Islet precursor cell (in vitro differentiated cells): ENCODE data around the gene COL23A1.
"Not testable (repeated sequence)": the region's sequence is repeated elsewhere in the genome, so short reads cannot be mapped to it uniquely, and the experiment has no call there.

Experiments used
- DNase-seq: peaks from one replicate; pipeline ENCODE4 v3.0.0-alpha.2; 2018

COL23A1 gene

GRCh38 chr5:178248750-178249149, 341.4 kb downstream of the COL23A1 start:
- DNase-seq = no peak

GRCh38 chr5:178247481-178248456, 342.4 kb downstream of the COL23A1 start:
- DNase-seq = no peak

- no peak for DNase-seq
These were observed 343.4 kb downstream of the COL23A1 start for GRCh38 chr5:178246624-178247279.

- DNase-seq = no peak
These were observed 344.8 kb downstream of the COL23A1 start for GRCh38 chr5:178245389-178245788.

GRCh38 chr5:178244576-178244975, 345.6 kb downstream of the COL23A1 start:
- no peak for DNase-seq

- no peak for DNase-seq
These were observed 347.8 kb downstream of the COL23A1 start for GRCh38 chr5:178242416-178242815.

GRCh38 chr5:178241688-178242231, 348.4 kb downstream of the COL23A1 start:
- no peak for DNase-seq

GRCh38 chr5:178241231-178241663, 348.9 kb downstream of the COL23A1 start:
- no peak for DNase-seq

GRCh38 chr5:178240766-178241165, 349.4 kb downstream of the COL23A1 start:
- DNase-seq = no peak

GRCh38 chr5:178240341-178240741, 349.9 kb downstream of the COL23A1 start:
- DNase-seq = no peak

- not testable (repeated sequence) for DNase-seq
These were observed 350.4 kb downstream of the COL23A1 start for GRCh38 chr5:178239626-178240301.

- no peak for DNase-seq
These were observed 351.2 kb downstream of the COL23A1 start for GRCh38 chr5:178238711-178239592.

GRCh38 chr5:178238313-178238635, 351.9 kb downstream of the COL23A1 start:
- DNase-seq = no peak

- no peak for DNase-seq
These were observed 352.5 kb downstream of the COL23A1 start for GRCh38 chr5:178237431-178238312.

- no peak for DNase-seq
These were observed 353.5 kb downstream of the COL23A1 start for GRCh38 chr5:178236679-178237078.

GRCh38 chr5:178236126-178236525, 354.1 kb downstream of the COL23A1 start:
- no peak for DNase-seq

- DNase-seq = no peak
These were observed 354.6 kb downstream of the COL23A1 start for GRCh38 chr5:178235588-178235974.

GRCh38 chr5:178234750-178235587, 355.2 kb downstream of the COL23A1 start:
- DNase-seq = peak; percentile 81

GRCh38 chr5:178234121-178234749, 356.0 kb downstream of the COL23A1 start:
- no peak for DNase-seq
